ENCODE data around the gene PTPRN. TPM values are rescaled to one million over a fixed set of nuclear protein-coding genes. Genes with fewer than 3 reads are reported as not detected.

The PTPRN gene
- total RNA-seq, 1 experiment from 2014 or later, result 6.5 TPM

GRCh38 chr2:219293736-219294231, 15.4 kb downstream of the PTPRN start:
- Histone ChIP-seq H3K23ac (ENCODE audit: insufficient read length, low read depth, low read length) (no peak overlapping the region), H2BK120ac (ENCODE audit: low read depth, low read length, poor library complexity, severe bottlenecking) (no peak overlapping the region), H3K79me1 (ENCODE audit: insufficient read depth, low read depth, low read length, poor library complexity, severe bottlenecking) (no peaks in the 10 kb centered on the region), H3K9me3 (ENCODE audit: control insufficient read depth, low read depth, low read length) (no peaks in the 10 kb centered on the region), H3K23me2 (ENCODE audit: insufficient read length, low read depth, low read length, poor library complexity, severe bottlenecking) (peaks cover 6% of the 10 kb centered on the region), H4K91ac (ENCODE audit: insufficient read length, low read depth, low read length) (no peak overlapping the region), H3K4me2 (ENCODE audit: insufficient read depth, insufficient read length, low read length) (peak overlapping the region; percentile 88), H3K56ac (ENCODE audit: insufficient read length, low read depth, low read length) (no peak overlapping the region), H2AK5ac (ENCODE audit: insufficient read length, low read length) (no peak overlapping the region), H2AFZ (ENCODE audit: low read length) (no peak overlapping the region), H3K9ac (ENCODE audit: extremely low read depth, insufficient read length, low read length) (no peak overlapping the region), H2BK15ac (ENCODE audit: low read depth, low read length) (no peak overlapping the region), H2BK20ac (ENCODE audit: low read depth, low read length, poor library complexity, severe bottlenecking) (no peak overlapping the region), H4K5ac (ENCODE audit: insufficient read length, low read depth, low read length) (no peak overlapping the region), H2BK5ac (ENCODE audit: insufficient read length, low read length) (no peak overlapping the region), H3K4ac (ENCODE audit: low read depth, low read length) (no peak overlapping the region), H4K8ac (replicated peaks; ENCODE audit: insufficient read length, low read depth, low read length) (no peak overlapping the region), H3K4me1 (ENCODE audit: insufficient read depth, low read length) (no peaks in the 10 kb centered on the region), H3K79me2 (ENCODE audit: insufficient read depth, low read length) (no peaks in the 10 kb centered on the region), H3T11ph (ENCODE audit: low read length) (no peak overlapping the region), H3K18ac (ENCODE audit: insufficient read length, low read depth, low read length) (no peak overlapping the region), H4K20me1 (ENCODE audit: control insufficient read depth, insufficient read depth, insufficient read length) (no peaks in the 10 kb centered on the region), H3K14ac (ENCODE audit: insufficient read depth, low read length) (no peak overlapping the region), H3K27ac (ENCODE audit: insufficient read length, low read depth, low read length) (no peak overlapping the region), H3K27me3 (ENCODE audit: insufficient read depth, low read length) (no peaks in the 10 kb centered on the region; the same call in 1 of the 2 replicates), H2BK12ac (ENCODE audit: insufficient read length, low read depth, low read length) (no peak overlapping the region)
- no peak overlapping the region for H3K27ac Mint-ChIP-seq
- no CpG with 5 or more reads among the region's 5 CpGs for WGBS (ENCODE audit: extremely low coverage, insufficient read length, low lambda C conversion rate)
- TF ChIP-seq CTCF (conservative IDR thresholded peaks at IDR 0.05), result no peak
- H3K36me3 Mint-ChIP-seq (ENCODE audit: insufficient read depth in 1 of 3, low read depth in 3 of 3), result peaks cover 0 to 4% (median 2%) of the 10 kb centered on the region in 3 experiments; a peak in 2 of 7 replicates
- peaks cover 11 to 13% of the 10 kb centered on the region in 2 experiments for H3K4me1 Mint-ChIP-seq
- H3K4me3 Mint-ChIP-seq, result peak overlapping the region; percentile 81 to 84
- peaks cover 2 to 7% of the 10 kb centered on the region in 2 experiments; a peak in 3 of 5 replicates for H3K9me3 Mint-ChIP-seq
- no peak for DNase-seq
- peaks cover 53% of the 10 kb centered on the region for H3K27me3 Mint-ChIP-seq (ENCODE audit: low read depth)

Data from H9 (cell line).